Thymus (tissue), 11 donors: ENCODE measurements around the gene INPP5A. TPM values are rescaled to one million over a fixed set of nuclear protein-coding genes. Genes with fewer than 3 reads are reported as not detected.

Source experiments
- DNase-seq, 9 donors: peaks; one replicate each; pipeline ENCODE4 v3.0.0-alpha.2; 2013; ENCODE audit warnings: low spot score in 9 of 9, low read depth in 6 of 9, missing footprints in 1 of 9
- H3K27ac ChIP-seq, 2 donors: one replicate each; pipeline ENCODE4 v1.5.1; 2013; ENCODE audit warnings: control low read depth in 1 of 2, low read depth in 1 of 2, low read length in 1 of 2, mild to moderate bottlenecking in 1 of 2, moderate library complexity in 1 of 2
- H3K27me3 ChIP-seq, 2 donors: one replicate each; pipeline ENCODE4 v1.5.1; 2013; ENCODE audit warnings: low read length in 1 of 2; ENCODE audit not compliant: control insufficient read depth in 2 of 2, insufficient read depth in 1 of 2
- H3K36me3 ChIP-seq, 2 donors: one replicate each; pipeline ENCODE4 v1.5.1; 2013; ENCODE audit warnings: low read length in 1 of 2, mild to moderate bottlenecking in 1 of 2, moderate library complexity in 1 of 2; ENCODE audit not compliant: control insufficient read depth in 2 of 2, insufficient read depth in 2 of 2
- H3K4me1 ChIP-seq, 2 donors: one replicate each; pipeline ENCODE4 v1.5.1; 2013; ENCODE audit warnings: low read length in 2 of 2; ENCODE audit not compliant: control insufficient read depth in 2 of 2, insufficient read depth in 2 of 2
- H3K4me3 ChIP-seq, 2 donors: one replicate each; pipeline ENCODE4 v1.5.1; 2013; ENCODE audit warnings: low read length in 2 of 2, control low read depth in 1 of 2, mild to moderate bottlenecking in 1 of 2
- H3K9me3 ChIP-seq, 2 donors: one replicate each; pipeline ENCODE4 v1.5.1; 2013; ENCODE audit warnings: low read length in 1 of 2, mild to moderate bottlenecking in 1 of 2; ENCODE audit not compliant: control insufficient read depth in 2 of 2, insufficient read depth in 1 of 2
- WGBS: extraction: QIAGEN DNeasy Blood & Tissue Kit; methylation state at CpG from one replicate; pipeline ENCODE4 v1.1.7; 2013; 5-methylcytosine and 5-hydroxymethylcytosine counted together
- polyA plus RNA-seq: library from polyadenylated mRNA; stranded (reverse); fragments of 200-250 nt; gene quantifications from one replicate; pipeline ENCODE4 v1.2.3, GENCODE V29; 2013
- total RNA-seq: library from RNA; stranded (reverse); fragments of 120-200 nt; gene quantifications from one replicate; pipeline ENCODE4 v1.2.4, GENCODE V29; 2013
- donor health status: healthy.

Gene INPP5A
- total and polyA plus RNA-seq, 2 donors: 11.0 to 14.6 TPM

DNA sequence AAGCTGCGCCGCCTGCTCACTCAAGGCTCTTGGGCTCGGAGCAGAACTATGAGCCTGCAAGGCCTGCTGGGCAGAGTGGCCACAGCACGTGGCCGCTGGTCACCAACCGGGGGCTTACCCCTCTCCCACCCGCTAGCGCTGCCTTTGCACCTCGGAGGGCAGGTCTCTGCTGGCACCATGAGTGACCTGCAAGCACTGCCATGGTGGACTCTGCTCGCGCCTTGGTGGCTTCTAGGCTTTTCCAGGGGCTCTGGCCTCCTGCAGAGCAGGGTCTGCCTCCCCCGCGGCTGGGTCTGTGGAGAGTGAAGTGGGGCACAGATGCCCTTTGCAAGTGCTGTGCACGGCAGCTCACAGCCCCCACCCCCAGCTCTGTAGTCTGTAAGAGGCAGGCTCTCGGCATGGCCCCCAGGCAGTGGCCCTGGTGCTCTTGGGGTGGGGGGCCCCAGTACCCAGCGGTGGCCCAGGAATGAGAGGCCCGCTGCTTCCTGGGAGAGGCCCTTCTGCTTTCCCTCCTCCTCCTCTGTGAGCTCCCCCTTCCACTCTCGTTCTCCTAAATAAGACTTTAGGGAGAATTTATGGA is 119.6 kb downstream of the INPP5A start:
- Histone ChIP-seq H3K36me3 (peaks cover 0 to 14% of the 10 kb centered on the region in 2 donors), H3K9me3 (peaks cover 0 to 4% of the 10 kb centered on the region in 2 donors), H3K27ac (no peak overlapping the region), H3K4me3 (no peak overlapping the region), H3K27me3 (no peaks in the 10 kb centered on the region), H3K4me1 (no peaks in the 10 kb centered on the region)
- DNase-seq: no peak
- 98% methylated on average over 18 of the region's 18 CpGs for WGBS

DNA sequence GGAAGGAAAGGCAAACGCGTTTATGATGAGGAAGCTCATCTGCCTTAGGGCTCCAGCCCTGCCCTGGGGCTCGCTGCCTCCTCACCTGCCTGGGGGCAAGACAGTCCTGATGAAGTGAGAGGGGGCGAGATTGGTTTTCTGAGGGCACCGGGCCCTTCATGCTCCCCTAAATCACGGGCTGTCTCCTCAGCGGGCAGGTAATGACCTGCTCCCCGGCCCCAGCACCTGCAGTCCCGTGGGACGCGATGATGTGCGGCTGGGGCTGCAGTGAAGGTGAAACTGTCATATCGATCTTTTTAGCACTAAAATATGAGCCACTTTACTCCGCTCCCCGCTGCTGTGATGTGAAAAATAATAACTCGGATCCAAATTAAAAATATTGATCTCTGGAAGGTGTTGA is 120.2 kb downstream of the INPP5A start:
- H3K36me3 ChIP-seq: peaks cover 0 to 13% of the 10 kb centered on the region in 2 donors
- no peak overlapping the region for H3K27ac ChIP-seq
- DNase-seq: no peak
- H3K27me3 ChIP-seq: no peaks in the 10 kb centered on the region
- H3K4me3 ChIP-seq: no peak overlapping the region
- peaks cover 0 to 4% of the 10 kb centered on the region in 2 donors for H3K9me3 ChIP-seq
- H3K4me1 ChIP-seq: no peaks in the 10 kb centered on the region
- 92% methylated on average over 16 of the region's 16 CpGs for WGBS

DNA sequence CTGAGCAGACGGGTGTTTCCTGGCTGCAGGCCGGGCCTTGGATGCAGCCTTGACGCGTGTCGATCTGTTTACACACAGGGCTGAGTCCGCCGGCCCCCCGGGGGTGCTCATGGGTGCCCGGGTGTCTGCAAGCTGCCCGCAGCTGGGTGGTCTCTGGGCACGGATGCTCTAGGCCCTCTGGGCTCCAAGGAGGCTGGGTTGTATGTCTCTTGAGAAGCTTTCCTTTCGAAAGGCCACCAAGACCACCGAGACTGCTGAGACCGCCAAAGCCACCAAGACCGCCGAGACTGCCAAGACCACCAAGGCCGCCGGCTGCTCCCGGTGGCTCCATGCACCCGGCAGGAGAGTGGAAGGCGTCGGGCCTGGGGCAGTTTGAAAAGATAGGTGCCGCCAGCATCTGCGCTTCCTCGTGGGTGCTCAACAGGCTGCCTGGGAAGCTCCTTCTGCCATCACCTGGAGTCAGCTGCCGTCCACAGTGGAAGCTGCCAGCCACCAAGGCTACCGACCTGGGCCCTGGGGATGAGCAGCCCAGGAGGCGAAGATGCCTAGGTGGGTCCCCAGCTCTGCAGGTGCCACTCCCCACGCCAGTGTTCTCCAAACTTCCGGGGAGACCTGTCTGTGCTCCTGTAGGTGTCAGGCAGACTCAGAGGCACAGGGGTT is 121.1 kb downstream of the INPP5A start:
- no peaks in the 10 kb centered on the region for H3K27me3 ChIP-seq
- H3K4me1 ChIP-seq: no peaks in the 10 kb centered on the region
- H3K36me3 ChIP-seq: peaks cover 0 to 8% of the 10 kb centered on the region in 2 donors
- no peak for DNase-seq
- H3K9me3 ChIP-seq: peaks cover 0 to 4% of the 10 kb centered on the region in 2 donors
- WGBS: 97% methylated on average over 30 of the region's 30 CpGs
- no peak overlapping the region for H3K27ac ChIP-seq
- no peak overlapping the region for H3K4me3 ChIP-seq

DNA sequence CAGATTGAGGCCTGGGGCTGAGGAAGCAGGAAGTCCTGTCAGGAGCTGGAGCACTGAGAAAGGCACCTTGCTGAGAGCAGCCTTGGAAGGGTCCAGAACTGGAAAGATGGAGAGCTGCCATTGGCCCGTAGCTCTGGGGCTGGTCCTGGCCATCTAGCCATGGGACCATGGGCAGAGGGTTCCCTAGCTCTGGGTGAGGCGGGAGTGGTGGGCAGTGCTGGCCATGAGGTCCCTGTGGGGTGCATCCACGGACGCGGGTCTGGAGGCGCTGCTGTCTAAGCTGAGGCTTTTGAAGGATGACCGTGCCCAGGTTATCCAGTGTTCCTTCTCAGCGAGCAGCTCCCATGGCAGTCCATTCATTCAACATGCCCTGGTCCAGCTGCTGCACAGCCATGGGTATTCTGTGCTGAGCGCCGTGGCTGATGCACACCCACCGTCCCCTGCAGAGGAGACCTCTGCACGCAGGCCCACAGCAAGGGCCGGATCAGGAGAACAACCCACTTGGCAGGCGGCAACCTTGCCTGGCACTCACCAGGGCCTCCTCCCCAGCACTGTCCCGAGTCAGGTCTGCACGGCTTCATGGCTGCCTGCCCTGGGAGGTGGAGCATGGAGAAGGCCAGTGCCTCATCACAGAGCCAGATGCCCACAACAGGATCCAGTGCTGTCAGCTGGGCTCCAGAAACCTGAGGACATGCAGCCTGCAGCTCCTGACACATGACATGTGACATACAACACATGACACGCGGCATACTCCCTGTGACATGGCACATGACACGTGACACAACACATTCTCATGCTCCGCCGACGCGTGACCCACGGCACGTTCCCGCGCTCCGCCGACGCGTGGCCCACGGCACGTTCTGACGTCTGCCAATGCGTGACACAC is 121.9 kb downstream of the INPP5A start:
- Histone ChIP-seq H3K27ac (no peak overlapping the region), H3K9me3 (peaks cover 0 to 1% of the 10 kb centered on the region in 2 donors), H3K36me3 (peaks cover 0 to 8% of the 10 kb centered on the region in 2 donors), H3K27me3 (no peaks in the 10 kb centered on the region), H3K4me1 (peaks cover 0 to 2% of the 10 kb centered on the region in 2 donors), H3K4me3 (no peak overlapping the region)
- DNase-seq: no peak
- 98% methylated on average over 35 of the region's 35 CpGs for WGBS

DNA sequence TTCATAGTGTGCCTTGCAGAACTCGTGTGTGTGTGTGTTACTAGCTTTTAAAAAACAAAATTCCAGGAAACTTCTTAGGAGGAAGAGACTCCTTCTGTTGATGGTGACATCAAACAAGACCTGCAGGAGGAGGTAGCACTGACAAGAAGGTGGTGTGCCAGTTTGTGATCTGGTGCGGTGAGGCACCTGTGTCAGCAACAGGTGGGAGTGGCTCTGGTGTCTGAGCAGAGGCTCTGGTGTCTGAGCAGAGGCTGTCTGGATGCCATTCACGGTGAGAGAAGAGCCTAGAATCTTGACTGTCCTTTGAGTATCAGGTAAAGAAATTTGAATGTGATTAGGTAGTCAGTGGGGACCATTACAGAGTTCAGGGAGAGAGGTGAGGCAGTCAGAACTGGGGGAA is 122.8 kb downstream of the INPP5A start:
- 89% methylated on average over 3 of the region's 3 CpGs for whole genome bisulfite sequencing

DNA sequence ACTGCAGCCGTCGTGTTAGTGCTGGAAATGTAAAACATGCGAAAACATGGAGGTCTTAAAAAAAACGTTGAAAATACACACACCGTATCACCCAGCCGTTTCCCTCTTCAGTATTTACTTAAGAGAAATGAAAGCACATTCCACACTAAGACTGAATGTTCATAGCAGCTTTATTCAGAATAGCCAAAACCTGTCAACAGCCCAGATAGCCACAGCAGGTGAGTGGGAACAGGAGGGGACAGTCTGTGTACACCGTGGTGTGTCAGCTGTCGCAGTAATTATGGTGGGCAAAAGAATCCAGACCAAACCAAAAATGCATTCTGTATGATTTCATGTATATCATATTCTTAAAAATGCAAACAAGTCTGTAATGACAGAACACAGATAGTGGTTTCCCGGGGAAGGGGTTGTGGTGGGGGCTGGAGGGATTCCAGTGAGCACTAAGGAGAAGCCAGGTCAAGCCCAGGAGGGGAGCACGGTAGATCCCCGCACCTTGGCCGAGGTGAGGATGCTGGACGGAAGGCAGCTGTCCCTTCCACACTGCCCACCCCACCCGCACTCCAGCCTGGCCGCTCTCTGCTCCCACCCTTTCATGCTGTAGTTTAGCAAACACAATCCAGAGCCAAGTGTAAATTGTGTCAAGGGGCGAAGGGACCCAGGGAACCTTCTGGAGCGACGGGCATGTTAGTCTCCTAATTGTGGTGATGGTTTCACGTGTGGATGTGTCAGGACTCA is 124.8 kb downstream of the INPP5A start:
- no peaks in the 10 kb centered on the region for H3K27me3 ChIP-seq
- no peak overlapping the region for H3K4me3 ChIP-seq
- no peak for DNase-seq
- 97% methylated on average over 19 of the region's 19 CpGs for WGBS
- H3K9me3 ChIP-seq: no peaks in the 10 kb centered on the region
- H3K4me1 ChIP-seq: peaks cover 0 to 4% of the 10 kb centered on the region in 2 donors
- H3K36me3 ChIP-seq: peaks cover 0 to 4% of the 10 kb centered on the region in 2 donors
- no peak overlapping the region for H3K27ac ChIP-seq

More for the DNA sequence above, 122.8 kb downstream of the INPP5A start:
- Histone ChIP-seq H3K9me3 (no peaks in the 10 kb centered on the region), H3K27me3 (no peaks in the 10 kb centered on the region), H3K4me1 (peaks cover 0 to 4% of the 10 kb centered on the region in 2 donors), H3K4me3 (no peak overlapping the region), H3K36me3 (peaks cover 0 to 4% of the 10 kb centered on the region in 2 donors), H3K27ac (no peak overlapping the region)
- no peak for DNase-seq

DNA sequence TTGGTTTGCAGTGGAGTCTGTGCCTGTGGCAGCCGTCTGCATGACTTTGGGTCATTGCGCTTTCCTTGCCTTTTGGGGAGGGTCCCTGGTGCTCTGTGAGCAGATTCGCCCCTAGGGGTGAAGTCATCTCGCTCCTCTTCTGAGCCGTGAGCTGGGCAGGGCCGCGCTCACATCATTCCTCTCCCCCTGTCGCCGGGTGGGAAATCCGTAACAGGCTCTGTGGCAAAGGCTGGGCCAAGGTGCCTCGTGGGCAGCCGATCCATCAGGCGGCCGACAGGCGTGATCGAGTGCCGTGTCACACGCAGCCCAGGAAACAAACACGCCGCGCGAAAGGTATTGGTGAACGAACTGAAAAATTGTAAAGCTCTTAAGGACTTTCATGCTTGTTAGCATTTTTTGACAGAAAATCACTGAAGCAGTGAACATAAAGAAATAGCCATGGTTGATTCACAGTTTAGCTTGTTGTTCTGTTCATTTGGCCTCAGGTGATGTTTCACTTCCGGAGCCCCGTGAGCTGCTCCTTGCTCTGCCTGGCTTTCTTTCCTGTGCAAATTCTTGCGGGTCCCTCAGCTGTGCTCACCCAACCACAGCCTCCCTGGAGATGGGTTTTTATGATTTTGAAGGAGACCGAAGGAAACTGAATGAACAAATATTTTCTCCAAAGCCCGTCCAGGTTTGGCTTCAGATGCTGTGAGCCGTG is 126.2 kb downstream of the INPP5A start:
- Histone ChIP-seq H3K36me3 (peaks cover 0 to 2% of the 10 kb centered on the region in 2 donors), H3K4me1 (peaks cover 0 to 4% of the 10 kb centered on the region in 2 donors), H3K9me3 (no peaks in the 10 kb centered on the region), H3K4me3 (no peak overlapping the region), H3K27me3 (no peaks in the 10 kb centered on the region), H3K27ac (no peak overlapping the region)
- WGBS: 95% methylated on average over 29 of the region's 29 CpGs
- no peak for DNase-seq

DNA sequence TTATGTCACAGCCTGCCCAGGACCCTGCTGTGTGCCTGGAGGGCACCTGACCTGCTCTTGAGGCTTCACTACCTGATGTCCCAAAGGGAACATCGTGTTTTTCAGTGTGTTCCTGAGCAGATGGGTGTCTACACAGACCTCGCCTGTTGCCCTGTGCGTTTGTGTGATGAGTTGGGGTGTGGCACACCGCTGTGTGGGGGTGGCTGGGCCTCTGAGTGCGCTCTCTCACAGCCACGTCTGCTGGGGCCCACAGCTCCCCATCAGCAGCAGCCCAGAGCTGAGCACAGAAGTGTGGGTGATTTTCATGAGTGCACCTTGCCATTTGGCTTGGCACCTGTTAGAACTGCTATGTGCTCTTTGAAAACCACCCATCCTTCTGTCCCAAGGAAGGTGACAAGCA is 126.8 kb downstream of the INPP5A start:
- DNase-seq: no peak
- whole genome bisulfite sequencing: 91% methylated on average over 6 of the region's 6 CpGs
- Histone ChIP-seq H3K36me3 (no peaks in the 10 kb centered on the region), H3K27me3 (no peaks in the 10 kb centered on the region), H3K4me3 (no peak overlapping the region), H3K9me3 (no peaks in the 10 kb centered on the region), H3K4me1 (peaks cover 0 to 4% of the 10 kb centered on the region in 2 donors), H3K27ac (no peak overlapping the region)
